Measurements from ENCODE around the gene CACNB1.

Gene CACNB1

GRCh38 chr17:39197380-39198185 lies at the start of gene CACNB1:
Gene CACNB1, minus strand, starts transcription at chr17:39197669. Its CDS starts 174 bp downstream, at chr17:39197495.
- H3K4me2 ChIP-seq (ENCODE audit: low read depth, low read length), result peak within 1 kb of the TSS; percentile 89
- peaks cover 65% of the 10 kb centered on the region for H3K79me2 ChIP-seq (ENCODE audit: low read length)
- no peaks in the 10 kb centered on the region for H3K9me3 ChIP-seq (replicated peaks; ENCODE audit: insufficient read depth, low read length)
- peak within 1 kb of the TSS; percentile 91; the same call in 1 of the 2 replicates for H3K27ac ChIP-seq (ENCODE audit: low read length)
- peaks cover 30% of the 10 kb centered on the region for H3K4me1 ChIP-seq (ENCODE audit: low read length)
- TF ChIP-seq EZH2 (optimal IDR thresholded peaks at IDR 0.05; ENCODE audit: low read depth, low read length) (no peak), EZH2phosphoT487 (IDR thresholded peaks at IDR 0.05; ENCODE audit: low read length) (no peak), CTCF (IDR thresholded peaks at IDR 0.05; ENCODE audit: low read length) (no peak)
- H4K20me1 ChIP-seq (ENCODE audit: insufficient read depth, low read length), result no peaks in the 10 kb centered on the region; the same call in 1 of the 2 replicates
- peak; percentile 69 for DNase-seq
- peak within 1 kb of the TSS; percentile 47; the same call in 1 of the 2 replicates for H2AFZ ChIP-seq (ENCODE audit: low read length)
- H3K27me3 ChIP-seq (replicated peaks; ENCODE audit: insufficient read depth, low read length), result no peaks in the 10 kb centered on the region
- H3K9ac ChIP-seq (ENCODE audit: low read length), result peak within 1 kb of the TSS; percentile 73
- peak within 1 kb of the TSS; percentile 86 for H3K4me3 ChIP-seq (ENCODE audit: low read length)
- H3F3A ChIP-seq (ENCODE audit: insufficient read depth, low read length), result peaks cover 48% of the 10 kb centered on the region
- H3K9me2 ChIP-seq (replicated peaks; ENCODE audit: insufficient read depth, low read length), result no peaks in the 10 kb centered on the region
- peaks cover 11% of the 10 kb centered on the region; the same call in 1 of the 2 replicates for H3K36me3 ChIP-seq (replicated peaks; ENCODE audit: insufficient read depth, low read length)

GRCh38 chr17:39246274-39246673 lies 48.8 kb upstream of the CACNB1 start:
- Histone ChIP-seq H2AFZ (ENCODE audit: low read length) (no peak overlapping the region), H3K9ac (ENCODE audit: low read length) (no peak overlapping the region), H3K4me3 (ENCODE audit: low read length) (no peak overlapping the region), H4K20me1 (ENCODE audit: insufficient read depth, low read length) (no peaks in the 10 kb centered on the region), H3K27ac (ENCODE audit: low read length) (no peak overlapping the region), H3K79me2 (ENCODE audit: low read length) (no peaks in the 10 kb centered on the region), H3K4me1 (ENCODE audit: low read length) (no peaks in the 10 kb centered on the region), H3K36me3 (replicated peaks; ENCODE audit: insufficient read depth, low read length) (no peaks in the 10 kb centered on the region), H3K9me2 (replicated peaks; ENCODE audit: insufficient read depth, low read length) (no peaks in the 10 kb centered on the region), H3K4me2 (ENCODE audit: low read depth, low read length) (no peak overlapping the region), H3K9me3 (replicated peaks; ENCODE audit: insufficient read depth, low read length) (no peaks in the 10 kb centered on the region), H3F3A (ENCODE audit: insufficient read depth, low read length) (no peaks in the 10 kb centered on the region), H3K27me3 (replicated peaks; ENCODE audit: insufficient read depth, low read length) (no peaks in the 10 kb centered on the region)
- no peak for TF ChIP-seq CTCF (IDR thresholded peaks at IDR 0.05; ENCODE audit: low read length)
- TF ChIP-seq EZH2phosphoT487 (IDR thresholded peaks at IDR 0.05; ENCODE audit: low read length), result no peak
- TF ChIP-seq EZH2 (optimal IDR thresholded peaks at IDR 0.05; ENCODE audit: low read depth, low read length), result no peak
- no peak for DNase-seq

- 0 out of 2 replicates have a peak, but pooled peaks cover 1% of the 10 kb centered on the region for H3K4me1 ChIP-seq (ENCODE audit: low read length)
- H4K20me1 ChIP-seq (ENCODE audit: insufficient read depth, low read length), result no peaks in the 10 kb centered on the region
- H3K4me2 ChIP-seq (ENCODE audit: low read depth, low read length), result no peak overlapping the region
- no peaks in the 10 kb centered on the region for H3K9me2 ChIP-seq (replicated peaks; ENCODE audit: insufficient read depth, low read length)
- peak; percentile 74 for DNase-seq
- no peaks in the 10 kb centered on the region for H3K9me3 ChIP-seq (replicated peaks; ENCODE audit: insufficient read depth, low read length)
- TF ChIP-seq EZH2 (optimal IDR thresholded peaks at IDR 0.05; ENCODE audit: low read depth, low read length) (no peak), CTCF (IDR thresholded peaks at IDR 0.05; ENCODE audit: low read length) (peak; percentile 96), EZH2phosphoT487 (IDR thresholded peaks at IDR 0.05; ENCODE audit: low read length) (no peak)
- no peaks in the 10 kb centered on the region for H3K36me3 ChIP-seq (replicated peaks; ENCODE audit: insufficient read depth, low read length)
- no peaks in the 10 kb centered on the region for H3K79me2 ChIP-seq (ENCODE audit: low read length)
- H3K27ac ChIP-seq (ENCODE audit: low read length), result no peak overlapping the region
- H3K4me3 ChIP-seq (ENCODE audit: low read length), result no peak overlapping the region
- no peaks in the 10 kb centered on the region for H3F3A ChIP-seq (ENCODE audit: insufficient read depth, low read length)
- H3K27me3 ChIP-seq (replicated peaks; ENCODE audit: insufficient read depth, low read length), result no peaks in the 10 kb centered on the region
- H3K9ac ChIP-seq (ENCODE audit: low read length), result no peak overlapping the region
- H2AFZ ChIP-seq (ENCODE audit: low read length), result no peak overlapping the region
Measured at GRCh38 chr17:39244600-39245570, 47.4 kb upstream of the CACNB1 start.
